IPS-15b (cell line): ENCODE data around the gene BAZ1A.

Experiments
- H3K27me3 ChIP-seq: one replicate; pipeline ENCODE4 v1.6.1; 2013; ENCODE audit warnings: low read length; ENCODE audit not compliant: control insufficient read depth, insufficient read depth
- H3K36me3 ChIP-seq: one replicate; pipeline ENCODE4 v1.6.1; 2013; ENCODE audit warnings: low read length; ENCODE audit not compliant: control insufficient read depth, insufficient read depth
- H3K4me1 ChIP-seq: one replicate; pipeline ENCODE4 v1.6.1; 2013; ENCODE audit warnings: mild to moderate bottlenecking, low read length; ENCODE audit not compliant: control insufficient read depth, insufficient read depth
- H3K4me3 ChIP-seq: one replicate; pipeline ENCODE4 v1.5.1; 2013; ENCODE audit warnings: low read depth, low read length
- H3K9ac ChIP-seq: one replicate; pipeline ENCODE4 v1.6.1; 2013; ENCODE audit warnings: low read depth, mild to moderate bottlenecking, low read length
- H3K9me3 ChIP-seq: one replicate; pipeline ENCODE4 v1.6.1; 2013; ENCODE audit warnings: mild to moderate bottlenecking, low read length; ENCODE audit not compliant: control insufficient read depth, insufficient read depth

BAZ1A gene

DNA sequence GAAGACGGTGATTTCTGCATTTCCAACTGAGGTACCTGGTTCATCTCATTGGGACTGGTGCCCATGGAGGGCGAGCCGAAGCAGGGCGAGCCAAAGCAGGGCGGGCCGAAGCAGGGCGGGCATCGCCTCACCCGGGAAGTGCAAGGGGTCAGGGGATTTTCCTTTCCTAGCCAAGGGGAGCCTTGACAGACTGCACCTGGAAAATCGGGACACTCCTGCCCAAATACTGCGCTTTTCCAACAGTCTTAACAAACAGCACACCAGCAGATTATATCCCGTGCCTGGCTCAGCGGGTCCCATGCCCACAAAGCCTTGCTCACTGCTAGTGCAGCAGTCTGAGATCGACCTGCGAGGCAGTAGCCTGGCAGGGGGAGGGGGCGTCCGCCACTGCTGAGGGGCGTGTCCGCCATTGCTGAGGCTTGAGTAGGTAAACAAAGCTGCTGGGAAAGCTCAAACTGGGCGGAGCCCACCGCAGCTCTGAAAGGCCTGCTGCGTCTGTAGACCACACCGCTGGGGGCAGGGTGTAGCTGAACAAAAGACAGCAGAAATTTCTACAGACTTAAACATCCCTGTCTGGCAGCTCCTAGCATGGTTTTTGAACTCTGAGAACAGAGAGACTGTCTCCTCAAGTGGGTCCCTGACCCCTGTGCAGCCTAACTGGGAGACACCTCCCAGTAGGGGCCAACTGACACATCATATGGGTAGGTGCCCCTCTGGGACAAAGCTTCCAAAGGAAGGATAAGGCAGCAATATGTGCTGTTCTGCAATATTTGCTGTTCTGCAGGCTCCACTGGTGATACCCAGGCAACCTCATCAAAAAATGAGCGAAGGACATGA lies 77.2 kb downstream of the BAZ1A start:
- H3K27me3 ChIP-seq = no peaks in the 10 kb centered on the region
- H3K4me3 ChIP-seq = no peak overlapping the region
- peaks cover 5% of the 10 kb centered on the region for H3K9me3 ChIP-seq
- no peaks in the 10 kb centered on the region for H3K4me1 ChIP-seq
- H3K9ac ChIP-seq = no peak overlapping the region
- H3K36me3 ChIP-seq = peaks cover 2% of the 10 kb centered on the region

DNA sequence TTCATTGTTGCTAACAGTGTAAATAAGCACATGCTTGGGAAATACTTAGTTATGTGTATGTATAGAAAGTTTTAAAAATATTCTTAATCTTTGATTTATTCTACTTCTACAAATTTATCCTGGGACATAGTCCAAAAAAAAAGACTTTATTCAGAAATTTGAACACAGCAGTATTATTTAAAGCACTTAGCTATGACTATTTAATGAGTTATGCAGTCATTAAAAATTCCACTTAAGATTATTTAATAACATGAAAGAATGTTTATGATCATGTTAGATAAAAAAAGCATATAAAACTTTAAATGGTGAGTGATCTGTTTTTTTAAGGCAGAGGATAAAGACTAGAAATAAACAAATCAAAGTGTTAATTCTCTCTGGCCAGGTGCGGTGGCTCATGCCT lies 78.3 kb downstream of the BAZ1A start:
- H3K9me3 ChIP-seq = peaks cover 5% of the 10 kb centered on the region
- H3K4me3 ChIP-seq = no peak overlapping the region
- no peak overlapping the region for H3K9ac ChIP-seq
- H3K27me3 ChIP-seq = no peaks in the 10 kb centered on the region
- no peaks in the 10 kb centered on the region for H3K4me1 ChIP-seq
- peaks cover 2% of the 10 kb centered on the region for H3K36me3 ChIP-seq

DNA sequence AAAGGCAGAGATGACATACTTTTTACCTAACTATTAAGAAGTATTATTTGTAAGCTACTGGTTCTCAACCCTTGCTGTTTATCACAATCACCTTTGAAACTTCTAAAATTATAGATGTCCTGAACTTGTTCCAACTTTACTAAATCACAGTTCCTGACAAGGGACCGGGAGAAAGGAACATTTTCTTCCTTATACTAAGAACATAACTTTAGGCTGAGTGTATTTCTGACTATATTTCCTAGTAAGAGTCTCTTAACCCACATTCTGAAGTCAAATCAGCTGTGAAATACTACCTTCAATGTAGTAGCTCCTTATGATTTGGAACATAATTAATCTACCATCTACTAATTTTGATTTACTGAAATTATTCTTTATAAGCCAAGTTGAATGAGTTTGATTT lies 80.2 kb downstream of the BAZ1A start:
- Histone ChIP-seq H3K27me3 (no peaks in the 10 kb centered on the region), H3K4me1 (no peaks in the 10 kb centered on the region), H3K9ac (no peak overlapping the region), H3K4me3 (no peak overlapping the region), H3K36me3 (peaks cover 2% of the 10 kb centered on the region), H3K9me3 (peaks cover 5% of the 10 kb centered on the region)

DNA sequence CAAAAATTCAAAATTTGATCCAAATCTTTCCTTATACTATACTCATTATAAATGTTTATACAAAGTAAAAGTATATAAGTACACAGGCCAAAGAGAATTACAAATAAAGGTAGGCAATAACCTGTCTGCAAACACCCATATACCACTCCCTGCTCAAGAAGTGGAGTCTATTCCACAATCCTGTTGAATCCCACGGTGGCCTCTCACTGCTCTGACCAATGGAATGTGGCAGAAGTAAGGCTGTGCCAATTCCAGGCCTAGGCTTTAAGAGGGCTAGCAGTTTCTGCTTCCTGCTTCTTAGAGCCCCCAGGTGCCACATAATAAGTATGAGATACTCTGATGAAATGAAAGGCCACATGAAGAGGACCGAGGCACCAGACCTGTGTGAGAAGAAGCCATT lies 80.9 kb downstream of the BAZ1A start:
- Histone ChIP-seq H3K4me3 (no peak overlapping the region), H3K9me3 (peaks cover 5% of the 10 kb centered on the region), H3K9ac (no peak overlapping the region), H3K36me3 (peaks cover 2% of the 10 kb centered on the region), H3K4me1 (no peaks in the 10 kb centered on the region), H3K27me3 (no peaks in the 10 kb centered on the region)

DNA sequence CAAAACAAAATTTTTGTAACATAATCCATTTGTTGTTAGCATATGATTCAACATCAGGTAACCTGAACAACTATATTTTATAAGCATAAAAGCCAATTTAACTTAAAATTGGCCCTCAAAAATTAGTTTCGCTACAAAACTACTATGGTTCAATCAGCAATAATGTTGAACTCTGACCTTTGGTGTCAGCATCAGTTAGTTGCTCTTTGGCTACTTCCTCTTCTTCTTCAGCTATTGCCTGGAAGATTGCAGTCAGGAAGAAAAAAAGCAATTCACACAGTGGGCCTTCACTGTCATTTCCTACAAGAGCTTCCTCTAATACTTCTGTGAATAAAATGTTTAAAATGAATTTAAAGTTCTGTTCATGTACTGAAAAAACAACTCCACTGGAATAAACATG lies 82.6 kb downstream of the BAZ1A start:
- Histone ChIP-seq H3K36me3 (no peaks in the 10 kb centered on the region), H3K27me3 (no peaks in the 10 kb centered on the region), H3K9me3 (no peaks in the 10 kb centered on the region), H3K4me1 (no peaks in the 10 kb centered on the region), H3K4me3 (no peak overlapping the region), H3K9ac (no peak overlapping the region)

DNA sequence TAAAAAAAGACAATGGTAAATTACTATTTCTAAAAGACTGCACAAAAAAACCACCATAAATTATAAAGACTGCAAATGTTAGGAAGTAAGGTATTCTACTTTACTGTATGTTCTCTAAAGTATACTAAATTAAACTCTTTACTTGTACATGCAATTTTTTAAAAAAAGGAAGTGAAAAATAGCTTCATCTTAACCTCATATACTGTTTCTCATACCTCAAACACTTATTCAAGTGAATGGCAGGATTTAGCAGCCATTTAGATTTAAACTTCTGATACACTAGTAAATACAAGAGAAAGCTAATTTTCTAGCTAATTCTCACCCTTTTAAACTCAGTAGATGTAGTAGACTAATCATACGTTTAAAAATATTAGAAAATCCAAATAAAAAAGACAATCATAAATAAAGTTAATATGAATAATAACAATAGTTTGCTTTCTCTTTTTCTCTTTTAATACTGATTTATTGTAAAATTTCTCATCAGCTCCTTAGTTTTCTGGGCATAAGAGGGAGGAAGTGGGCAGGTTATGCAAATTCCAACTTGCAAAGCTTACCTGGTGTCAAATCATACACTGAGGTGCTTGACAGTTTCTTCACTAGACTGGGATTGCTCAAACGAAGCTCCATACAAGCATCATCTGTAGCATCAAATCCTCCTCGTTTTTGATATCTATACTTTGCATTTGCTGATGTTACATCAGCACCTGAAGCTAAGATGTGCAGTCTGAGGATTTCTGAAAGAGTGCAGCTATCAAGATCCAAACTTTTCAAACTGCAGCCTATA lies 89.7 kb downstream of the BAZ1A start:
- Histone ChIP-seq H3K4me1 (no peaks in the 10 kb centered on the region), H3K36me3 (peaks cover 3% of the 10 kb centered on the region), H3K9me3 (no peaks in the 10 kb centered on the region), H3K27me3 (no peaks in the 10 kb centered on the region), H3K9ac (no peak overlapping the region), H3K4me3 (no peak overlapping the region)

DNA sequence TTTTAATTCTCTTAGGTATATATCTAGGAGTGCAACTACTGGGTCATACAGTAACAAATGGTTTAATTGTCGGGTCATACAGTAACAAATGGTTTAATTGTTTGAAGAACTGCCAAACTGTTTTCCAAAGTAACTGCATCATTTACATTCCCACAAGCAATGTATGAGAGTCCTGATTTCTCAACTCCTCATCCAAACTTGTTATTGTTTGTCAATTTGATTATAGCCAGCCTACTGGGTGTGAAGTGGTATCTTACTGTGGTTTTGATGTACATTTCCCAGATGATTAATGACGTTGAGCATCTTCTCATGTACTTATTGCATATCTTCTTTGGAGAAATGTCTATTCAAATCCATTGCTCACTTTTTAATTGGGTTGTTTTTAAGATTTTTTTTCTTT lies 93.1 kb downstream of the BAZ1A start:
- Histone ChIP-seq H3K4me3 (no peak overlapping the region), H3K36me3 (peaks cover 3% of the 10 kb centered on the region)

DNA sequence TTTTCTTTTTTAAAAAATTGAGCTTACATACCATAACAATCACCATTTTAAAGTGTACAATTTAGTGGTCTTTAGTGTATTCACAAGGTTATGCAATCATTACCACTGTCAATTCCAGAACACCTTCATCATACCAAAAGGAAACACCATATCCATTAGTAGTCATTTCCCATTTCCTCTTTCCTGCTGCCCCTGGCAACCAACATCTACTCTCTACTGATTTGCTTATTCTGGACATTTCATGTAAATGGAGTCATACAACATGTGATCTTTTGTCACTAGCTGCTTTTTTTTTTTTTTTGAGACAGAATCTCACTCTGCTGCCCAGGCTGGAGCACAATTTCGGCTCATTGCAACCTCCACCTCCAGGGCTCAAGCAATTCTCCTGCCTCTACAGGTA lies 93.9 kb downstream of the BAZ1A start:
- Histone ChIP-seq H3K9ac (no peak overlapping the region), H3K9me3 (no peaks in the 10 kb centered on the region), H3K4me1 (no peaks in the 10 kb centered on the region), H3K4me3 (no peak overlapping the region), H3K27me3 (no peaks in the 10 kb centered on the region), H3K36me3 (peaks cover 3% of the 10 kb centered on the region)

More for the DNA sequence above, 93.1 kb downstream of the BAZ1A start:
- Histone ChIP-seq H3K9ac (no peak overlapping the region), H3K4me1 (no peaks in the 10 kb centered on the region), H3K27me3 (no peaks in the 10 kb centered on the region), H3K9me3 (no peaks in the 10 kb centered on the region)

DNA sequence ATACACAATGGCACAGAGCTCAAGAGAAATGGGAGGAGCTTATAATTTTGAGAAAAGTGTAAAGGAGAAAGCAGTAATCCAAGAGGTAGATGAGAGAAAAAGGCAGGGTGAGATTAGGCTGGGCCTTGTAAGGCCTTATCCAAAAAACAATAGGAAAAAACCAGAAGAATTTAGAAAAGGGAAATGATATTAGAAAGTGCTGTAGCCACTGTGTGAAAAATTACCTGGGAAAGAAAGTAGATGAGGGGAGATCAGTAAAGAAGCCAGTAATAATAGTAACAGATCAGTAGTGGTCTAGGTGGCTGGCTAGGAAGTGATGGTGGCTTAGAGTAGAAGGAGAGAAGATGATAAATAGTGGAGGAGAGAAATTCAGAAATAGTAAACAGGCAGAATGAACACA lies 94.5 kb downstream of the BAZ1A start:
- Histone ChIP-seq H3K27me3 (no peaks in the 10 kb centered on the region), H3K9me3 (no peaks in the 10 kb centered on the region), H3K36me3 (peaks cover 3% of the 10 kb centered on the region), H3K9ac (no peak overlapping the region), H3K4me3 (no peak overlapping the region), H3K4me1 (no peaks in the 10 kb centered on the region)

DNA sequence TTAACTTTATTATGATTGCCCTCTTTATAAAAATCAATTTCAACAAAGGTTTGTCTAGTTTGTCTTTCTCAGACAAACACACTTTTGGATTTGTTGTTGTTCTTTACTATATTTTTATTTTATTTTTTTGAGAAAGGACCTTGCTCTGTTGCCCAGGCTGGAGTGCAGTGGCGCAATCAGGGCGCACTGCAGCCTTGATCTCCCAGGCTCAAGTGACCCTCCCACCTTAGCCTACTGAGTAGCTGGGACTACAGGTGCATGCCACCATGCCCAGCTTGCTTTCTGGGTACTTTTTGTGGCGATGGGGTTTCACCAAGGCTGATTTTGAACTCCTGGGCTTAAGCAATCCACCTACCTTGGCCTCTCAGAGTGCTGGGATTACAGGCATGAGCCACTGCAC lies 96.4 kb downstream of the BAZ1A start:
- Histone ChIP-seq H3K36me3 (peaks cover 3% of the 10 kb centered on the region), H3K27me3 (no peaks in the 10 kb centered on the region), H3K4me3 (no peak overlapping the region), H3K9ac (no peak overlapping the region), H3K9me3 (no peaks in the 10 kb centered on the region), H3K4me1 (no peaks in the 10 kb centered on the region)

DNA sequence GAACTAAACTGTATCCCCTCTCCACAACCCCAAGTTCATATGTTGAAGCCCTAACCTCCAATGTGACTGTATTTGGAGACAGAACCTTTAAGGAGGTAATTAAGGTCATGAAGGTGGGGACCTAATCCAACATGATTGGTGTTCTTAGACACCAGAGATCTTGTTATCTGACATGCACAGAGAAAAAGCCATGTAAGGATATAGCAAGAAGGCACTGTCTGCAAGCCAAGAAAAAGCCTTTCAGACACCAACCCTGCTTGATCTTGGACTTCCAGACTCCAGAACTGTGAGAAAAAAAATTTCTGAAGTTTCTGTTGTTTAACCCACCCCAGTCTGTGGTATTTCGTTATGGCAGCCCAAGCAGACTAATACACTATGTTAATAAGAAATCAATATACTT lies 98.5 kb downstream of the BAZ1A start:
- H3K9ac ChIP-seq = no peak overlapping the region
- H3K36me3 ChIP-seq = peaks cover under 1% of the 10 kb centered on the region
- H3K27me3 ChIP-seq = no peaks in the 10 kb centered on the region
- H3K4me3 ChIP-seq = no peak overlapping the region
- no peaks in the 10 kb centered on the region for H3K4me1 ChIP-seq
- H3K9me3 ChIP-seq = no peaks in the 10 kb centered on the region

DNA sequence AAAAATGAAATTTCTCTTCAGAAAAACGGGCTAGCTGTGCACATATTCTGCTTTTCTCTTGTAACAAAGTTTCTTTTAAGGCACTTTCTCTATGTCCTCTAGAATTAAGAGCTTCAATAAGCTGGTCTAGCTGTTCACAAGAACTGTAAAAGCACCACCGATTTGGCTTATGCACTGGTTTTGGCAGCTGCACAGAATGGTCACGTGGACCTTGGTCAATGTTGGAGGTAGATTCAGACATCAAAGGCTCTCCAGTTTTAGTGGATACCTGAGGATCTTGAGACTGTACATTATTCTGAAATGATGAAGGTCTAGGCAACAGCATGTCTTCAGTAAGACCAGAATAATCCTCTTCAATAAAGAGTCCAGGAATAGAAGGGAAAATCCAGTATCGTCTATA lies 99.2 kb downstream of the BAZ1A start:
- Histone ChIP-seq H3K4me3 (no peak overlapping the region), H3K9me3 (no peaks in the 10 kb centered on the region), H3K36me3 (no peaks in the 10 kb centered on the region), H3K9ac (no peak overlapping the region), H3K27me3 (no peaks in the 10 kb centered on the region), H3K4me1 (no peaks in the 10 kb centered on the region)
